ENCODE measurements around the gene COL28A1.

DNA sequence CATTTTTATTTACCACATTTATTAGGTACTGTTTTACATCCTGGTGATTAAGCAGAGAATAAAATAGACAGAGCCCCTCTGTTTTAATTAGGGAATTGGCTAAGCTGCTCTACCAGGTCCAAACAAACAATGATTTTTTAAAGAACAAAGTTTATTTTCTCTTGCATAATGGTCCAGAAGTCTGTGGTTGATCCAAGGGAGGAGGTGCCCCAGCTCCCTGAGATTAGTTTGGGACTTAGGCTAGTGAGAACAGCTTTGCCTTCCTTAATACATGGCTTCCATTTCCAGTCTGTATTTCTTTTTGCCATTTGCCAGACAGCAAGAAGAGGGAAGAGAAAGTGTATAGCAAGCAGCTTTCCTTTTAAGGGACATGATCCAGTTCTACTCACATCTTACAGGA is 28.1 kb upstream of the COL28A1 start:
- TF ChIP-seq, protein P1, sequence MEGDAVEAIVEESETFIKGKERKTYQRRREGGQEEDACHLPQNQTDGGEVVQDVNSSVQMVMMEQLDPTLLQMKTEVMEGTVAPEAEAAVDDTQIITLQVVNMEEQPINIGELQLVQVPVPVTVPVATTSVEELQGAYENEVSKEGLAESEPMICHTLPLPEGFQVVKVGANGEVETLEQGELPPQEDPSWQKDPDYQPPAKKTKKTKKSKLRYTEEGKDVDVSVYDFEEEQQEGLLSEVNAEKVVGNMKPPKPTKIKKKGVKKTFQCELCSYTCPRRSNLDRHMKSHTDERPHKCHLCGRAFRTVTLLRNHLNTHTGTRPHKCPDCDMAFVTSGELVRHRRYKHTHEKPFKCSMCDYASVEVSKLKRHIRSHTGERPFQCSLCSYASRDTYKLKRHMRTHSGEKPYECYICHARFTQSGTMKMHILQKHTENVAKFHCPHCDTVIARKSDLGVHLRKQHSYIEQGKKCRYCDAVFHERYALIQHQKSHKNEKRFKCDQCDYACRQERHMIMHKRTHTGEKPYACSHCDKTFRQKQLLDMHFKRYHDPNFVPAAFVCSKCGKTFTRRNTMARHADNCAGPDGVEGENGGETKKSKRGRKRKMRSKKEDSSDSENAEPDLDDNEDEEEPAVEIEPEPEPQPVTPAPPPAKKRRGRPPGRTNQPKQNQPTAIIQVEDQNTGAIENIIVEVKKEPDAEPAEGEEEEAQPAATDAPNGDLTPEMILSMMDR (optimal IDR thresholded peaks at IDR 0.05 in 1 of 3, IDR thresholded peaks at IDR 0.05 in 1 of 3, conservative IDR thresholded peaks at IDR 0.05 in 1 of 3; ENCODE audit: extremely low read depth in 1 of 3, insufficient read depth in 2 of 3, low read length in 3 of 3): no peak
- TF ChIP-seq EZH2 (IDR thresholded peaks at IDR 0.05; ENCODE audit: low read length): no peak
